Subcutaneous abdominal adipose tissue (tissue), 5 donors: ENCODE measurements around the gene BBS1.

Source experiments
- H3K27ac ChIP-seq: one replicate; pipeline ENCODE4 v1.7.0; 2013; ENCODE audit warnings: low read depth, mild to moderate bottlenecking, inconsistent platforms, low read length, moderate library complexity
- H3K27me3 ChIP-seq, 5 donors: one replicate each; pipeline ENCODE4 v1.7.0; 2013; ENCODE audit warnings: low read length in 5 of 5, inconsistent platforms in 1 of 5; ENCODE audit not compliant: control insufficient read depth in 5 of 5, insufficient read depth in 4 of 5
- H3K36me3 ChIP-seq, 5 donors: one replicate each; pipeline ENCODE4 v1.7.0; 2013; ENCODE audit warnings: low read length in 5 of 5; ENCODE audit not compliant: control insufficient read depth in 5 of 5, insufficient read depth in 5 of 5
- H3K4me1 ChIP-seq, 5 donors: one replicate each; pipeline ENCODE4 v1.7.0; 2013; ENCODE audit warnings: low read length in 5 of 5, mild to moderate bottlenecking in 3 of 5, moderate library complexity in 1 of 5; ENCODE audit not compliant: control insufficient read depth in 5 of 5, insufficient read depth in 5 of 5
- H3K4me3 ChIP-seq, 5 donors: one replicate each; pipeline ENCODE4 v1.7.0; 2013; ENCODE audit warnings: low read length in 5 of 5, low read depth in 1 of 5
- H3K9ac ChIP-seq, 5 donors: one replicate each; pipeline ENCODE4 v1.7.0; 2013; ENCODE audit warnings: low read length in 5 of 5, mild to moderate bottlenecking in 4 of 5, moderate library complexity in 3 of 5
- H3K9me3 ChIP-seq, 5 donors: one replicate each; pipeline ENCODE4 v1.7.0; 2013; ENCODE audit warnings: low read length in 5 of 5; ENCODE audit not compliant: control insufficient read depth in 5 of 5
- donor health status: healthy.
- donor health status: healthy.
- donor health status: healthy.
- donor health status: healthy.
- donor health status: healthy.

Gene BBS1

GRCh38 chr11:66548041-66548440 lies 37.6 kb downstream of the BBS1 start:
- Histone ChIP-seq H3K9ac (no peak overlapping the region), H3K4me3 (no peak overlapping the region), H3K27me3 (no peaks in the 10 kb centered on the region), H3K27ac (no peak overlapping the region), H3K36me3 (peaks cover 0 to 7% (median 4%) of the 10 kb centered on the region in 5 donors), H3K4me1 (peaks cover 0 to 33% (median 30%) of the 10 kb centered on the region in 5 donors), H3K9me3 (no peaks in the 10 kb centered on the region)

- Histone ChIP-seq H3K27me3 (no peaks in the 10 kb centered on the region), H3K9me3 (no peaks in the 10 kb centered on the region), H3K27ac (no peak overlapping the region)
These were observed 38.6 kb downstream of the BBS1 start for GRCh38 chr11:66548774-66549630.

GRCh38 chr11:66549696-66550095 lies 39.3 kb downstream of the BBS1 start:
- Histone ChIP-seq H3K27me3 (peaks cover 0 to 3% (median 0%) of the 10 kb centered on the region in 5 donors), H3K9ac (no peak overlapping the region), H3K4me3 (no peak overlapping the region), H3K27ac (no peak overlapping the region), H3K4me1 (peaks cover 0 to 18% (median 16%) of the 10 kb centered on the region in 5 donors), H3K9me3 (no peaks in the 10 kb centered on the region), H3K36me3 (no peaks in the 10 kb centered on the region)

More at GRCh38 chr11:66548774-66549630, 38.6 kb downstream of the BBS1 start:
- Histone ChIP-seq H3K4me1 (peaks cover 0 to 23% (median 23%) of the 10 kb centered on the region in 5 donors), H3K9ac (no peak overlapping the region), H3K4me3 (no peak overlapping the region), H3K36me3 (no peaks in the 10 kb centered on the region)

GRCh38 chr11:66550887-66551286 lies 40.5 kb downstream of the BBS1 start:
- peaks cover 0 to 6% (median 6%) of the 10 kb centered on the region in 5 donors for H3K4me1 ChIP-seq
- no peak overlapping the region for H3K27ac ChIP-seq
- H3K4me3 ChIP-seq = no peak overlapping the region
- no peaks in the 10 kb centered on the region for H3K36me3 ChIP-seq
- no peaks in the 10 kb centered on the region for H3K9me3 ChIP-seq
- no peak overlapping the region for H3K9ac ChIP-seq
- H3K27me3 ChIP-seq = peaks cover 0 to 6% (median 3%) of the 10 kb centered on the region in 5 donors

- Histone ChIP-seq H3K9me3 (no peaks in the 10 kb centered on the region), H3K27ac (no peak overlapping the region)
These were observed 44.2 kb downstream of the BBS1 start for GRCh38 chr11:66554602-66555001.

GRCh38 chr11:66555416-66555815 lies 45.0 kb downstream of the BBS1 start:
- Histone ChIP-seq H3K27me3 (peaks cover 0 to 16% (median 7%) of the 10 kb centered on the region in 5 donors), H3K27ac (no peak overlapping the region), H3K36me3 (no peaks in the 10 kb centered on the region), H3K9ac (no peak overlapping the region), H3K9me3 (no peaks in the 10 kb centered on the region), H3K4me3 (no peak overlapping the region), H3K4me1 (peaks cover 0 to 7% (median 5%) of the 10 kb centered on the region in 5 donors)

More at GRCh38 chr11:66554602-66555001, 44.2 kb downstream of the BBS1 start:
- Histone ChIP-seq H3K36me3 (no peaks in the 10 kb centered on the region), H3K4me3 (no peak overlapping the region), H3K4me1 (peaks cover 0 to 7% (median 5%) of the 10 kb centered on the region in 5 donors), H3K27me3 (peaks cover 0 to 16% (median 7%) of the 10 kb centered on the region in 5 donors), H3K9ac (no peak overlapping the region)

GRCh38 chr11:66556086-66556485 lies 45.7 kb downstream of the BBS1 start:
- Histone ChIP-seq H3K27ac (no peak overlapping the region), H3K4me3 (no peak overlapping the region), H3K9ac (no peak overlapping the region), H3K9me3 (no peaks in the 10 kb centered on the region), H3K27me3 (peaks cover 0 to 16% (median 7%) of the 10 kb centered on the region in 5 donors), H3K36me3 (no peaks in the 10 kb centered on the region), H3K4me1 (peaks cover 0 to 7% (median 5%) of the 10 kb centered on the region in 5 donors)

- H3K27me3 ChIP-seq = peaks cover 0 to 16% (median 7%) of the 10 kb centered on the region in 5 donors
- no peak overlapping the region for H3K4me3 ChIP-seq
- H3K4me1 ChIP-seq = peaks cover 0 to 7% (median 5%) of the 10 kb centered on the region in 5 donors
- peaks cover 0 to 11% (median 4%) of the 10 kb centered on the region in 5 donors for H3K36me3 ChIP-seq
- H3K9ac ChIP-seq = no peak overlapping the region
- H3K9me3 ChIP-seq = no peaks in the 10 kb centered on the region
- no peak overlapping the region for H3K27ac ChIP-seq
These were observed 47.4 kb downstream of the BBS1 start for GRCh38 chr11:66557733-66558326.

- H3K9me3 ChIP-seq = no peaks in the 10 kb centered on the region
- no peak overlapping the region for H3K27ac ChIP-seq
- H3K36me3 ChIP-seq = peaks cover 0 to 25% (median 8%) of the 10 kb centered on the region in 5 donors
- peaks cover 0 to 7% (median 5%) of the 10 kb centered on the region in 5 donors for H3K4me1 ChIP-seq
- H3K9ac ChIP-seq = no peak overlapping the region
- H3K27me3 ChIP-seq = peaks cover 0 to 16% (median 7%) of the 10 kb centered on the region in 5 donors
- H3K4me3 ChIP-seq = no peak overlapping the region
These were observed 48.9 kb downstream of the BBS1 start for GRCh38 chr11:66559142-66559865.
